Renal cortical epithelial cell (primary cell): ENCODE data around the gene SPOCK1. TPM values are rescaled to one million over a fixed set of nuclear protein-coding genes. Genes with fewer than 3 reads are reported as not detected.
A peak's percentile ranks its signal among the peaks of the same experiment; 100 is the strongest.

Experiments used
- DNase-seq: peaks from one replicate; pipeline ENCODE4 v3.0.0-alpha.2; 2011; ENCODE audit warnings: low read depth
- total RNA-seq: library from RNA; depleted of rRNA; stranded (reverse); fragments of >200 nt; gene quantifications from 2 replicates; pipeline ENCODE4 v1.2.3, GENCODE V29; 2014

SPOCK1 gene
- total RNA-seq, 1 donor from 2014 or later, result 224 TPM

GRCh38 chr5:137441476-137441875, 57.6 kb downstream of the SPOCK1 start:
- DNase-seq, result peak; percentile 48

GRCh38 chr5:137440795-137441194, 58.3 kb downstream of the SPOCK1 start:
- DNase-seq, result no peak

- no peak for DNase-seq
Measured at GRCh38 chr5:137439645-137440044, 59.5 kb downstream of the SPOCK1 start.

GRCh38 chr5:137438932-137439331, 60.2 kb downstream of the SPOCK1 start:
- no peak for DNase-seq

- DNase-seq, result no peak
Measured at GRCh38 chr5:137437774-137438173, 61.4 kb downstream of the SPOCK1 start.

- DNase-seq, result no peak
Measured at GRCh38 chr5:137433539-137433938, 65.6 kb downstream of the SPOCK1 start.

GRCh38 chr5:137432376-137432775, 66.8 kb downstream of the SPOCK1 start:
- no peak for DNase-seq

- DNase-seq, result peak; percentile 70
Measured at GRCh38 chr5:137431051-137431450, 68.1 kb downstream of the SPOCK1 start.

- peak; percentile 95 for DNase-seq
Measured at GRCh38 chr5:137415231-137415681, 83.9 kb downstream of the SPOCK1 start.

- no peak for DNase-seq
Measured at GRCh38 chr5:137414112-137414755, 84.9 kb downstream of the SPOCK1 start.

- DNase-seq, result no peak
Measured at GRCh38 chr5:137412136-137412535, 87.0 kb downstream of the SPOCK1 start.

GRCh38 chr5:137410234-137411010, 88.7 kb downstream of the SPOCK1 start:
- no peak for DNase-seq

GRCh38 chr5:137409736-137410135, 89.4 kb downstream of the SPOCK1 start:
- DNase-seq, result no peak

- no peak for DNase-seq
Measured at GRCh38 chr5:137407090-137407489, 92.0 kb downstream of the SPOCK1 start.

- no peak for DNase-seq
Measured at GRCh38 chr5:137405393-137405792, 93.7 kb downstream of the SPOCK1 start.

- DNase-seq, result no peak
Measured at GRCh38 chr5:137403869-137404268, 95.3 kb downstream of the SPOCK1 start.

- DNase-seq, result no peak
Measured at GRCh38 chr5:137402436-137403187, 96.5 kb downstream of the SPOCK1 start.

GRCh38 chr5:137401946-137402345, 97.2 kb downstream of the SPOCK1 start:
- DNase-seq, result no peak

GRCh38 chr5:137400571-137400970, 98.6 kb downstream of the SPOCK1 start:
- DNase-seq, result no peak

- DNase-seq, result no peak
Measured at GRCh38 chr5:137399911-137400310, 99.2 kb downstream of the SPOCK1 start.

GRCh38 chr5:137398751-137399150, 100.4 kb downstream of the SPOCK1 start:
- no peak for DNase-seq

- DNase-seq, result peak; percentile 12
Measured at GRCh38 chr5:137398154-137398553, 101.0 kb downstream of the SPOCK1 start.
